HL-60 (cell line): ENCODE results near the gene CASTOR1.

ENCODE experiments used
- DNase-seq, 2 experiments: peaks; one replicate each; pipeline ENCODE4 v3.0.0-alpha.2; 2010 to 2020; ENCODE audit warnings: low read depth in 1 of 2, low spot score in 1 of 2
- H3K27ac ChIP-seq: fragments of 250-450 bp; sonication (Bioruptor Pico); replicated peaks from 2 replicates; pipeline ENCODE4 v1.5.1; 2020; ENCODE audit warnings: mild to moderate bottlenecking, moderate library complexity
- H3K27me3 ChIP-seq: fragments of 250-450 bp; sonication (Bioruptor Pico); 2 replicates; pipeline ENCODE4 v1.5.1; 2021; ENCODE audit warnings: mild to moderate bottlenecking, moderate library complexity; ENCODE audit not compliant: insufficient read depth, poor library complexity, severe bottlenecking
- H3K4me3 ChIP-seq: replicated peaks from 2 replicates; pipeline ENCODE4 v1.5.1; 2011; ENCODE audit warnings: mild to moderate bottlenecking, control low read depth, low read length; ENCODE audit not compliant: insufficient read depth
- GABPA ChIP-seq: IDR thresholded peaks from 2 replicates; pipeline ENCODE4 v1.6.1; 2012; ENCODE audit warnings: low read depth
- POLR2AphosphoS5 ChIP-seq: IDR thresholded peaks from 2 replicates; pipeline ENCODE4 v1.6.1; 2012; ENCODE audit warnings: low read depth
- SPI1 ChIP-seq: IDR thresholded peaks from 2 replicates; pipeline ENCODE4 v1.6.1; 2012; ENCODE audit warnings: low read depth, mild to moderate bottlenecking, borderline replicate concordance
- TF ChIP-seq, protein P1 (sequence below): IDR thresholded peaks from one replicate; pipeline ENCODE4 v1.5.1; 2011; ENCODE audit warnings: low read length, control low read depth, inconsistent platforms; ENCODE audit not compliant: insufficient read depth
- TF ChIP-seq, protein P2 (sequence below): IDR thresholded peaks from 2 replicates; pipeline ENCODE4 v1.6.1; 2012; ENCODE audit warnings: low read depth; ENCODE audit not compliant: insufficient replicate concordance

The CASTOR1 gene

DNA sequence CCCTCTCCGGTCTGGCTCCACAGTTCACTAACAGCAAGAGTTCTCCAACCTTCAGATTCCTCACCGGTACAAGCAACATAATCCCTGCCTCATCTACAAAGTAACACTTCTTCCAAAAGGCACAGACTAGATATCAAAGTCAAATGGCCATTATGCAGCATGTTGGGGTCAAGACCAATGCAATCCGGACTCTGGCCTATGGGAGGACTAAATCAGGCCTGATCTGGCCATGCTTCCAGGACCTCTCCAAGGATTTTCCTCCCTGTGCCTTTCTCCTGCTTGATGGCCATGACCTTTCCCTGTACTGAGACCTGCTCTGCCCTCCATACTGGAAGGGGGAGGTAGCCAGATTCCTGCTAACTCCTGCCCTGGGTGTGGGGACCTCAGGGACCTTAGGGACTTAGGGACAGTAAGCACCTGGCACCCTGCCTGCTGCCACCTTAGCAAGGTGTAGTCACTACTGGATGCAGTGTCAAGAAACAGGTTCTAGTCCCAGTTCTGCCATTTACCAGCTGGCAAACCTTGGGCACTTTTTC is 30.8 kb upstream of the CASTOR1 start:
- TF ChIP-seq POLR2AphosphoS5 (no peak), SPI1 (no peak), GABPA (no peak)
- TF ChIP-seq, protein P1, sequence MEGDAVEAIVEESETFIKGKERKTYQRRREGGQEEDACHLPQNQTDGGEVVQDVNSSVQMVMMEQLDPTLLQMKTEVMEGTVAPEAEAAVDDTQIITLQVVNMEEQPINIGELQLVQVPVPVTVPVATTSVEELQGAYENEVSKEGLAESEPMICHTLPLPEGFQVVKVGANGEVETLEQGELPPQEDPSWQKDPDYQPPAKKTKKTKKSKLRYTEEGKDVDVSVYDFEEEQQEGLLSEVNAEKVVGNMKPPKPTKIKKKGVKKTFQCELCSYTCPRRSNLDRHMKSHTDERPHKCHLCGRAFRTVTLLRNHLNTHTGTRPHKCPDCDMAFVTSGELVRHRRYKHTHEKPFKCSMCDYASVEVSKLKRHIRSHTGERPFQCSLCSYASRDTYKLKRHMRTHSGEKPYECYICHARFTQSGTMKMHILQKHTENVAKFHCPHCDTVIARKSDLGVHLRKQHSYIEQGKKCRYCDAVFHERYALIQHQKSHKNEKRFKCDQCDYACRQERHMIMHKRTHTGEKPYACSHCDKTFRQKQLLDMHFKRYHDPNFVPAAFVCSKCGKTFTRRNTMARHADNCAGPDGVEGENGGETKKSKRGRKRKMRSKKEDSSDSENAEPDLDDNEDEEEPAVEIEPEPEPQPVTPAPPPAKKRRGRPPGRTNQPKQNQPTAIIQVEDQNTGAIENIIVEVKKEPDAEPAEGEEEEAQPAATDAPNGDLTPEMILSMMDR = no peak
- TF ChIP-seq, protein P2, sequence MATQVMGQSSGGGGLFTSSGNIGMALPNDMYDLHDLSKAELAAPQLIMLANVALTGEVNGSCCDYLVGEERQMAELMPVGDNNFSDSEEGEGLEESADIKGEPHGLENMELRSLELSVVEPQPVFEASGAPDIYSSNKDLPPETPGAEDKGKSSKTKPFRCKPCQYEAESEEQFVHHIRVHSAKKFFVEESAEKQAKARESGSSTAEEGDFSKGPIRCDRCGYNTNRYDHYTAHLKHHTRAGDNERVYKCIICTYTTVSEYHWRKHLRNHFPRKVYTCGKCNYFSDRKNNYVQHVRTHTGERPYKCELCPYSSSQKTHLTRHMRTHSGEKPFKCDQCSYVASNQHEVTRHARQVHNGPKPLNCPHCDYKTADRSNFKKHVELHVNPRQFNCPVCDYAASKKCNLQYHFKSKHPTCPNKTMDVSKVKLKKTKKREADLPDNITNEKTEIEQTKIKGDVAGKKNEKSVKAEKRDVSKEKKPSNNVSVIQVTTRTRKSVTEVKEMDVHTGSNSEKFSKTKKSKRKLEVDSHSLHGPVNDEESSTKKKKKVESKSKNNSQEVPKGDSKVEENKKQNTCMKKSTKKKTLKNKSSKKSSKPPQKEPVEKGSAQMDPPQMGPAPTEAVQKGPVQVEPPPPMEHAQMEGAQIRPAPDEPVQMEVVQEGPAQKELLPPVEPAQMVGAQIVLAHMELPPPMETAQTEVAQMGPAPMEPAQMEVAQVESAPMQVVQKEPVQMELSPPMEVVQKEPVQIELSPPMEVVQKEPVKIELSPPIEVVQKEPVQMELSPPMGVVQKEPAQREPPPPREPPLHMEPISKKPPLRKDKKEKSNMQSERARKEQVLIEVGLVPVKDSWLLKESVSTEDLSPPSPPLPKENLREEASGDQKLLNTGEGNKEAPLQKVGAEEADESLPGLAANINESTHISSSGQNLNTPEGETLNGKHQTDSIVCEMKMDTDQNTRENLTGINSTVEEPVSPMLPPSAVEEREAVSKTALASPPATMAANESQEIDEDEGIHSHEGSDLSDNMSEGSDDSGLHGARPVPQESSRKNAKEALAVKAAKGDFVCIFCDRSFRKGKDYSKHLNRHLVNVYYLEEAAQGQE = no peak
- no peak overlapping the region for H3K27ac ChIP-seq
- no peak overlapping the region for H3K4me3 ChIP-seq
- no peak for DNase-seq
- no peaks in the 10 kb centered on the region for H3K27me3 ChIP-seq

DNA sequence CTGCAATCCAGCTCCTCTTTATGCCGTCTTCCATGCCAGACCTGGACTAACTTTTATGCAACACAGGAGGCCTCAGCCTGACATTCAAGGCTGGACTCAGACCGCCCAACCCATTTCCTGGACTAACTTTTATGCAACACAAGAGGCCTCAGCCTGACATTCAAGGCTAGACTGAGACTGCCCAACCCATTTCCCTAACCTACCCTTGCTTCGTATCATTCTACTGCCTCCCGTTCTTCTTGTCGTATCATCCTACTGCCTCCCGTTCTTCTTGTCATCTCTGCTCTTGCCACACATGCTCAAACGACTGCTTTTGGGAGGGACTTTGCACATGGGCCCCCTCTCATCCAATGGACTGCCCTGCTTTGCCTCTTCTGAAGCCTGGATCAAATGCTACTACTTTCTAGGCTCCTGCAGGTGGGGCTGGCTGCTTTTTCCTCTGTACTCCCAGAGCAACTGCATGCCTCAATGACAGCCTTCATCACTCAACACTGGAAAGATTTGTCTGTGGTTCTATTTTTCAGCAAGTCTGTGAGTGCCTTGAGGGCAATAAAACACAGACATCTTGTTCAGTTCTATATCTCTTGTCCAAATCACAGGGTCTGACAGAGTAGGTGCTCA is 29.6 kb upstream of the CASTOR1 start:
- no peak for DNase-seq
- Histone ChIP-seq H3K27me3 (no peaks in the 10 kb centered on the region), H3K27ac (no peak overlapping the region), H3K4me3 (no peak overlapping the region)
- TF ChIP-seq POLR2AphosphoS5 (no peak), SPI1 (no peak), GABPA (no peak)
- TF ChIP-seq, protein P1 = no peak
- TF ChIP-seq, protein P2 = no peak

DNA sequence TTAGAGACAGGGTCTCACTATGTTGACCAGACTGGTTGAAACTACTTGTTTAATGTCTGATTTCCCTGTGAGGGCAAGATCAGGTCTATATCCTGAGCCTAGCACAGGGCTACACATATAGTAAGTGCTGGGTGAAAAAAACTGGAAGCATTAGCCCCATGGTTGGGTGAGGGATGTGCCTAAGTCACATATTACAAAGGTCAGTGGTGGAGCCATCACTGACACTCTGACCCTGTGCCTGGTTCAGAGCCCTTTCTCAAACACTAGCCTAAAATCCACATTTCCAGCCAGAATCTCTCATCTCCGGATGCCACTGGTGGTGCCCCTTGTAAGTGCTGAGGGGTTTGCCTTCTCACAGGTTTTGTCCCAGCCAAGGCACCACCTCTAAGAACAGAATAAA is 28.5 kb upstream of the CASTOR1 start:
- Histone ChIP-seq H3K4me3 (no peak overlapping the region), H3K27me3 (no peaks in the 10 kb centered on the region), H3K27ac (no peak overlapping the region)
- DNase-seq = no peak
- TF ChIP-seq, protein P1 = no peak
- TF ChIP-seq GABPA (no peak), POLR2AphosphoS5 (no peak), SPI1 (no peak)
- TF ChIP-seq, protein P2 = no peak
